Activated CD4-positive, alpha-beta T cell treated with anti-CD3 and anti-CD28 coated beads, Interleukin-2, amount 50 U/mL, for 24 hours (primary cell): ENCODE measurements around the gene LRRC39.

Source experiments
- DNase-seq, 2 donors: peaks; one replicate each; pipeline ENCODE4 v3.0.0-alpha.2; 2020; ENCODE audit warnings: low read depth in 1 of 2, low spot score in 1 of 2

LRRC39 gene

GRCh38 chr1:100151679-100152078 is 26.4 kb downstream of the LRRC39 start:
- DNase-seq = no peak

- no peak for DNase-seq
These were observed 30.2 kb downstream of the LRRC39 start for GRCh38 chr1:100147875-100148274.

- DNase-seq = no peak
These were observed 31.1 kb downstream of the LRRC39 start for GRCh38 chr1:100146958-100147357.

DNA sequence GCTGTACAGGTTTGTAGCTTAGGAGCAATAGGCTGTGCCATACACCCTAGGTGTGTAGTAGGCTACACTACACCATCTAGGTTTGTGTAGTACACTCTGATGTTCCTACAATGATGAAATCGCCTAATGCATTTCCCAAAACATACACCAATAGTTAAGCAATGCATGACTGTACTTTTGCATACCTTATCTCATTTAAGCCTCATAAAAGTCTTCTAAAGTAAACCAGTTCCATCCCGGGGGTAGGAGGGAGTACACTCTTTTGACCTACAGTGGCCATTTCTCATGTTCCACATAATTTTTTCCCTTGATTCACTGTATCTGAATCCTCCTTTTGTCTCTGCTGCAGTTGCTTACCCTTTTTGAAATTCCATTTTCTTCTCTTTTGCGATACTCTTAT is 32.9 kb downstream of the LRRC39 start:
- no peak for DNase-seq

- no peak for DNase-seq
These were observed 35.7 kb downstream of the LRRC39 start for GRCh38 chr1:100142343-100142742.

GRCh38 chr1:100141192-100141591 is 36.9 kb downstream of the LRRC39 start:
- DNase-seq = no peak

DNA sequence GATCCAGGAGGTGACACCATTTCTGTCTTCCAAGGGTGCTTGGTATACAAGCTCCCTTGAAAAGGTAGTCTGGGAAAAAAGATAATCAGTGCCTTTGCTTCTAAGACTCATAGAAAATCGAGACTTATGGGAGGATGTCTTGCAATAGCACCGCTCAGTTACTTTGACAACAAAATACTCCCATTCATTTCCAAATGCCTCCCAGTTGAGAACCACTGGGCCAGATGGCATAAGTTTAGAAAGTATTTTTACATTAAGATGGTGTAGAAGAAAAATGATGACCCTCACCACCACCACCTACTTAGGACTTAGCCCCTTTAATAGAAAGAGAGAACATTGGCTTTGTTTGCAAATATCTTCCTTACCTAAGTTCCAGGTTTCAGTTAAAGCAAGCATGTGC is 40.5 kb downstream of the LRRC39 start:
- no peak for DNase-seq

GRCh38 chr1:100134872-100135271 is 43.2 kb downstream of the LRRC39 start:
- DNase-seq = no peak

GRCh38 chr1:100132566-100133477 is 45.2 kb downstream of the LRRC39 start, which contains the start of the genes SASS6 and TRMT13:
TSS of gene SASS6 (minus strand) at chr1:100132930. CDS start at chr1:100132814, 116 bp downstream.
TSS of gene TRMT13 (plus strand) at chr1:100133163. CDS start at chr1:100133169, 6 bp downstream.
- peak; percentile 82 to 93 for DNase-seq

GRCh38 chr1:100131623-100132022 is 46.4 kb downstream of the LRRC39 start:
- no peak for DNase-seq

GRCh38 chr1:100130552-100131077 is 47.4 kb downstream of the LRRC39 start:
- no peak for DNase-seq

DNA sequence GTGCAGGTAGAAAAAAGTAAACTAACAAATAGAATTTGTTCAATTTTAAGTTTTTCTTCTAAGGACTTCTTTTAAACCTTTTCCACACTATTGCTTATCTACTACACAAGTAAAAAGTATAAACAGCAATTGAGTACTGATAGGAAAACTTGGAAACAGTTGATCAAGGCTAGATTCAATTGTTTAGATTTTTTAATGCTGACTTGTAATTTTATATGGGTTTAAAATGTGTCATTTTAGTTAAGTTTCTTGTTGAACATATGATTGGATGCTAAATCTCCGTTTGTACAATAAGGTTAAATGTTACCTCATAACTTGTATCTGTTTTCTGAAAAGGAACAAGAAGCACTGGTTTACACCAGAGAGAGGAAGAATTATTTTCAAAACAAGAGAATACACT is 50.8 kb downstream of the LRRC39 start:
- no peak for DNase-seq

- DNase-seq = no peak
These were observed 55.9 kb downstream of the LRRC39 start for GRCh38 chr1:100122177-100122576.

GRCh38 chr1:100115524-100115923 is 62.5 kb downstream of the LRRC39 start:
- no peak for DNase-seq

DNA sequence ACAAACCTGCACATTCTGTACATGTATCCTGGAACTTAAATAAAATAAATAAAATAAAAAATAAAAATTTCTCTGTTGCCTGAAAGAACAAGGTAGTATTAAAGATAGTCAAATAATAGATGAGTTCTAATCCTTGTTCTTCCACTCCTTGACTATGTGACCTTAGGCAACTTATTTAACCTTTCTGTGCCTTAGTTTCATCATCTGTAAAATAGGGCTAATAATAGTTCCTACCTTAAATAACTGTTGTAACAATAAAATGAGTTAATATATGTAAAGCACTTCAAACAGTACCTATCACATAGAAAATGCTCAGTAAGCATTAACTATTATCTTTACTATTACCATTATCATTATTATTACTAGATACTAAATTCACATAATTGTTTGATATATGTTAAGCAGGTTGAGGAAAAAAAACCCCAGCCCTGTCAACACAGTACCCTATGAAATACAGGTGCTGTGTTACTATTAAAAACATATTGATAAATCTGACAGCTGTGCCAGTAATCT is 68.4 kb downstream of the LRRC39 start:
- DNase-seq = no peak

DNA sequence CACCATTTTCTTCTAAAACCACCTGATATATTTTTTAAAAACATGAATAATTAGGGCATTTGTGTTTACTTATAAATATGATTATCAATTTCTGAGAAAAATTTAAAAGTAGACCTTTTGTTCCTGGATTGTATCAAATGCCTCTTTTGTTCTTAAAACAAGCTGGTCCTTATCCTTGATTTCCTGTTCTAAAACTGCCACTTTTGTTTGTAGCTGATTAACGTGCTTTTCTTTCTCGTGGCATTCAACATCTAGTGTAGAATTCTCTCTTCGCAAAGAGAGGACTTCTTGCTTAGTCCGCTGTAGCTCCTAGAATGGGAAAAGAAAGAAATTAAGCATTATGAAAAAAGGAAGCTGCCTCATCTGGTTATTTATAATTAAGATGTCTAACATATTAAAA is 70.4 kb downstream of the LRRC39 start:
- DNase-seq = no peak

DNA sequence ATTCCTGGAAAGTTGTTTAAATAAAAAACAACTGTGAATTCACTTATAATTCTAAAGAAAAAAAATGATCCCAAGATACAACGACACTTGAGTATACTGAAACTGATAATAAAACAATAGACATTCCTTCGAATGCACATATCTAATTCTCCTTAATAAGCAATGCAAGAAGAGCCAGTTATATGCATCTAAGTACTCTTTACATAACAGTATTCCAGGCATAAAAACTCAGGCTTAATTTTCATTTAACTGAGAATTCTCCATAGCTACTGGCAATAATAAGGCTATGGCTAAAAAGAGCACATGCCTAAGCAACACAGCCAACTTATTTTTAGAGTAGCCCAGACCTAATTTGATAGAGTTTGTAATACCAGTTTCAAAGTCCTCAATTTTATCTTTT is 76.5 kb downstream of the LRRC39 start:
- no peak for DNase-seq

DNA sequence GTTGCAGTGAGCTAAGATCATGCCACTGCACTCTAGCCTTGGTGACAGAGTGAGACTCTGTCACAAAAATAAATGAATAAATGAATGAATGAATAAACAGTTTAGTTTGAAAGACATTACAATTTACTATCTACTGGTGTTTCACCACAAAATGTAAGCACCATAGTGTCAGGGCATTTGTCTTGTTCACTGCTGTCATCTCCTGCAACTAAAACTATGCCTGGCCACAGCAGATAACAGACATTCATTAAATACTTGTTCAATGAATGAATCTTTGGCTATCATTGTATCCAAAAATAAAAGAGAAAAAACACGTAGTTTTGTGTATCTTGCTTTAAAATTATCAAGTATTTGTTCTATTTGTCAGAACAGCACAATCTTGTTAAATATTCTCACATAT is 77.9 kb downstream of the LRRC39 start:
- DNase-seq = no peak
